Mucosa of descending colon (tissue), 3 donors: ENCODE data around the gene RSF1. TPM values are rescaled to one million over a fixed set of nuclear protein-coding genes. Genes with fewer than 3 reads are reported as not detected.

ENCODE experiments used
- ATAC-seq: fragments of 200-7000 bp; cut with Tn5 transposase; one replicate; pipeline ENCODE4 v1.9.1; 2020; ENCODE audit warnings: mild to moderate bottlenecking, moderate library complexity
- DNase-seq, 3 donors: peaks; one replicate each; pipeline ENCODE4 v3.0.0-alpha.2; 2020
- H3K36me3 ChIP-seq: fragments of 200-600 bp; one replicate; pipeline ENCODE4 v1.8.0; 2021; ENCODE audit warnings: low read depth, mild to moderate bottlenecking
- H3K4me1 ChIP-seq: fragments of 200-600 bp; one replicate; pipeline ENCODE4 v1.8.0; 2021; ENCODE audit warnings: low read depth, mild to moderate bottlenecking
- H3K4me3 ChIP-seq: fragments of 200-600 bp; one replicate; pipeline ENCODE4 v1.8.0; 2021; ENCODE audit warnings: mild to moderate bottlenecking
- H3K9me3 ChIP-seq: fragments of 200-600 bp; one replicate; pipeline ENCODE4 v1.8.0; 2021; ENCODE audit warnings: mild to moderate bottlenecking
- intact Hi-C, 2 donors: fragments of 100-400 bp; cut with DNase I in 1 of 2; cut with micrococcal nuclease in 1 of 2; formaldehyde crosslinking; loops; one replicate each; pipeline versions ENCODE4 v1.11.0 to v1.11.1; 2022; cut with DNase I, micrococcal nuclease
- total RNA-seq, 3 donors: library from RNA; stranded (reverse); fragmentation: NEBNext Ultra II Directional in 2 of 3; extraction: Animal tissue kit (Norgen Biotek cat#: 25700) in 2 of 3; gene quantifications; one replicate each; pipeline versions ENCODE4 v1.2.1 to v1.2.4, GENCODE V29; 2021 to 2023
- TF ChIP-seq, protein P1 (sequence below): fragments of 200-600 bp; IDR thresholded peaks from one replicate; pipeline ENCODE4 v1.8.0; 2022; ENCODE audit warnings: antibody characterized with exemption, mild to moderate bottlenecking
- donor health status: DM: no; HTN: no; CAD: no; lungs with moderate emphysema.
- donor health status: DM: no; HTN: no; CAD: no.
- donor health status: DM: no; HTN: yes; CAD: no.

Gene RSF1
- total RNA-seq, 3 donors from 2014 or later, result 43.7 to 80.2 (median 44.4) TPM

DNA sequence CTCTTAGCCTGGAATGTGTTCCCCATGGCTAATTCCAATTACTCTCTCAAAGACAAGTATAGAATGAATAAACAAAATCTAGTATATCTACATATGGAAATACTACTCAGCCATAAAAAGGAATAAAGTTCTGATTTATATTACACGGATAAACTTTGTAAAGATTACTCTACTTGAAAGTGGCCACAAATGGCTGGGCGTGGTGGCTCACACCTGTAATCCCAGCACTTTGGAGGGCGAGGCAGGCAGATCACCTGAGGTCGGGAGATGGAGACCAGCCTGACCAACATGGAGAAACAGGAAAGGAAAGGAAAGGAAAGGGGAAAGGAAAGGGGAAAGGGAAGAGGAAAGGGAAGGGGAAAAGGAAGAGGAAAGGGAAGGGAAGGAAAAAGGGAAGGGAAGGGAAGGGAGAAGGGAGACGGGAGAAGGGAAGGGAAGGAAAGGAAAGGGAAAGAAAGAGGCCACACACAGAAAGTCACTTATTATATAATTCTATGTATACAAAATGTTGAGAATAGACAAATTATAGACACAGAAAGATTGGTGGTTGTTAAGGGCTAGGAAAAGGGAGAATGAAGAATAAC, 92.2 kb downstream of the RSF1 start:
- ATAC-seq (peak; percentile 77), DNase-seq (peak; percentile 61 to 71 (median 65))
- intact Hi-C loops, result no loop called here
- Histone ChIP-seq H3K36me3 (no peaks in the 10 kb centered on the region), H3K4me3 (no peak overlapping the region), H3K9me3 (peaks cover 21% of the 10 kb centered on the region), H3K4me1 (no peaks in the 10 kb centered on the region)
- TF ChIP-seq, protein P1, sequence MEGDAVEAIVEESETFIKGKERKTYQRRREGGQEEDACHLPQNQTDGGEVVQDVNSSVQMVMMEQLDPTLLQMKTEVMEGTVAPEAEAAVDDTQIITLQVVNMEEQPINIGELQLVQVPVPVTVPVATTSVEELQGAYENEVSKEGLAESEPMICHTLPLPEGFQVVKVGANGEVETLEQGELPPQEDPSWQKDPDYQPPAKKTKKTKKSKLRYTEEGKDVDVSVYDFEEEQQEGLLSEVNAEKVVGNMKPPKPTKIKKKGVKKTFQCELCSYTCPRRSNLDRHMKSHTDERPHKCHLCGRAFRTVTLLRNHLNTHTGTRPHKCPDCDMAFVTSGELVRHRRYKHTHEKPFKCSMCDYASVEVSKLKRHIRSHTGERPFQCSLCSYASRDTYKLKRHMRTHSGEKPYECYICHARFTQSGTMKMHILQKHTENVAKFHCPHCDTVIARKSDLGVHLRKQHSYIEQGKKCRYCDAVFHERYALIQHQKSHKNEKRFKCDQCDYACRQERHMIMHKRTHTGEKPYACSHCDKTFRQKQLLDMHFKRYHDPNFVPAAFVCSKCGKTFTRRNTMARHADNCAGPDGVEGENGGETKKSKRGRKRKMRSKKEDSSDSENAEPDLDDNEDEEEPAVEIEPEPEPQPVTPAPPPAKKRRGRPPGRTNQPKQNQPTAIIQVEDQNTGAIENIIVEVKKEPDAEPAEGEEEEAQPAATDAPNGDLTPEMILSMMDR, result no peak

- no peaks in the 10 kb centered on the region for H3K36me3 ChIP-seq
- no peaks in the 10 kb centered on the region for H3K4me1 ChIP-seq
- intact Hi-C loops, result no loop called here
- TF ChIP-seq, protein P1, result no peak
- no peak overlapping the region for H3K4me3 ChIP-seq
- H3K9me3 ChIP-seq, result peaks cover 16% of the 10 kb centered on the region
- no peak for ATAC-seq
- no peak for DNase-seq
Observed at GRCh38 chr11:77726524-77726923, 94.0 kb downstream of the RSF1 start.

DNA sequence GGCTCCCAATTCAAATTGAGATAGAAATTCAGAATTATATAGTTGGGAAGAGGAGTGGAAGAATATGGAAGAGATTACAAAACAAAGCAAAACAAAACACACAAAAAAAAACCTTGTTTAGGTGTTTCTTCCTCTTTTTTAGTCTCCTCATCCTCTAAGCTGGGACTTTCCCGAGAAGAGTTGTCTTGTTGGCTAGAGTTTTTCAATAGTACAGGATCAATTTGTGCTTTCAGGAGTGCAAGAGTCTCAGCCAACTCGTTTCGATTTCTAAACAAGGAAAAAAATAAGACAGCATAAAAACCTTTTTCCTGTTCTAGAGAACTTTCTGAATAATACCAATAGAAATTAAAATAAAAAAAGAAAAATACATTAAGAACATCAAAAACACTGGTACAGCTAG, 95.1 kb downstream of the RSF1 start:
- TF ChIP-seq, protein P1, result no peak
- ATAC-seq, result no peak
- Histone ChIP-seq H3K4me1 (no peaks in the 10 kb centered on the region), H3K9me3 (peaks cover 5% of the 10 kb centered on the region), H3K36me3 (no peaks in the 10 kb centered on the region), H3K4me3 (no peak overlapping the region)
- no peak for DNase-seq
- intact Hi-C loops, result no loop called here

GRCh38 chr11:77724636-77725035, 95.9 kb downstream of the RSF1 start:
- no peaks in the 10 kb centered on the region for H3K36me3 ChIP-seq
- ATAC-seq (no peak), DNase-seq (no peak)
- H3K4me1 ChIP-seq, result no peaks in the 10 kb centered on the region
- intact Hi-C loops, result no loop called here
- H3K9me3 ChIP-seq, result no peaks in the 10 kb centered on the region
- TF ChIP-seq, protein P1, result no peak
- H3K4me3 ChIP-seq, result no peak overlapping the region

GRCh38 chr11:77723024-77723423, 97.5 kb downstream of the RSF1 start:
- DNase-seq (no peak), ATAC-seq (no peak)
- intact Hi-C loops, result no loop called here
- TF ChIP-seq, protein P1, result no peak
- Histone ChIP-seq H3K4me1 (no peaks in the 10 kb centered on the region), H3K9me3 (no peaks in the 10 kb centered on the region), H3K36me3 (no peaks in the 10 kb centered on the region), H3K4me3 (no peak overlapping the region)

- no peak for DNase-seq
- TF ChIP-seq, protein P1, result no peak
- no peaks in the 10 kb centered on the region for H3K36me3 ChIP-seq
- H3K4me1 ChIP-seq, result no peaks in the 10 kb centered on the region
- no peak for ATAC-seq
- H3K4me3 ChIP-seq, result no peak overlapping the region
- H3K9me3 ChIP-seq, result no peaks in the 10 kb centered on the region
- intact Hi-C loops, result no loop called here
Observed at GRCh38 chr11:77710358-77710757, 110.2 kb downstream of the RSF1 start.
